PC-9 (cell line): ENCODE data around the gene TEX29.

Experiments
- EZH2 ChIP-seq: fragments of 200-600 bp; sonication (generic); IDR thresholded peaks from 2 replicates; pipeline ENCODE4 v1.8.0; 2017; ENCODE audit warnings: antibody characterized with exemption, low read depth
- TF ChIP-seq, protein P1 (sequence below): fragments of 200-600 bp; sonication (generic); conservative IDR thresholded peaks from 2 replicates; pipeline ENCODE4 v1.6.1; 2017; ENCODE audit warnings: mixed run types, antibody characterized with exemption, mild to moderate bottlenecking, moderate library complexity

DNA sequence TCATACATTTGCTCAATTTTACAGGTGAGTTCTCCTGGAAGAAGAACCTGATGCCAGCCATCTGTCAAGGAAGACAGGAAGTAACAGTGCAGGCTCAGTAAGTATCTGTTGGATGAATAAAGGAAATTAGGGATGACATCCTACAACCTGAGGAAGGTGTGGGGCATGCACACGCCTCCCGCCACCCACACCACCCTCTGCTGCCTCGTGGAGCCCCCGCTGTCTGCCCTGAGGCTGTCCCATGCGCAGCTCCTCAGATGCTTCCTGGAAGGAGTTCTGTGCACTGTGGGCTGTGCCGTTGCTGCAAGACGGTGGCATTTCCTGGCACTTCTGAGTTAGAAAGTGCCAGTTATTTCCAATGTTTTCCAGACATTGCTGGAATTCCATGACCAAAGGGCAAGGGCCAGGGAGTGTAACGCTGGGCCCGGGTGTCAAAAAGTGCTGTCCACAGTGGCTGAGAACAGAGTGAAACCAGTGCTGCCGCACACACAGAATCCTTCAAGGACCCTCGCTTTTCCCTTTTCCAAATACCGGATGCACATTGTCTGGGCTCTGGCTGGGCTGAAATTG lies 4.2 kb upstream of the TEX29 start:
- TF ChIP-seq EZH2, result no peak
- TF ChIP-seq, protein P1, sequence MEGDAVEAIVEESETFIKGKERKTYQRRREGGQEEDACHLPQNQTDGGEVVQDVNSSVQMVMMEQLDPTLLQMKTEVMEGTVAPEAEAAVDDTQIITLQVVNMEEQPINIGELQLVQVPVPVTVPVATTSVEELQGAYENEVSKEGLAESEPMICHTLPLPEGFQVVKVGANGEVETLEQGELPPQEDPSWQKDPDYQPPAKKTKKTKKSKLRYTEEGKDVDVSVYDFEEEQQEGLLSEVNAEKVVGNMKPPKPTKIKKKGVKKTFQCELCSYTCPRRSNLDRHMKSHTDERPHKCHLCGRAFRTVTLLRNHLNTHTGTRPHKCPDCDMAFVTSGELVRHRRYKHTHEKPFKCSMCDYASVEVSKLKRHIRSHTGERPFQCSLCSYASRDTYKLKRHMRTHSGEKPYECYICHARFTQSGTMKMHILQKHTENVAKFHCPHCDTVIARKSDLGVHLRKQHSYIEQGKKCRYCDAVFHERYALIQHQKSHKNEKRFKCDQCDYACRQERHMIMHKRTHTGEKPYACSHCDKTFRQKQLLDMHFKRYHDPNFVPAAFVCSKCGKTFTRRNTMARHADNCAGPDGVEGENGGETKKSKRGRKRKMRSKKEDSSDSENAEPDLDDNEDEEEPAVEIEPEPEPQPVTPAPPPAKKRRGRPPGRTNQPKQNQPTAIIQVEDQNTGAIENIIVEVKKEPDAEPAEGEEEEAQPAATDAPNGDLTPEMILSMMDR, result no peak
